Epithelial cell of prostate (primary cell): ENCODE results near the gene TGM5.
"Not testable (repeated sequence)": the region's sequence is repeated elsewhere in the genome, so short reads cannot be mapped to it uniquely, and the experiment has no call there.

Experiments used
- DNase-seq: peaks from one replicate; pipeline ENCODE4 v3.0.0-alpha.2; 2011; ENCODE audit warnings: low read depth, low spot score
- H3K27ac ChIP-seq: fragments of 450-650 bp; 2 replicates; pipeline ENCODE4 v1.5.1; 2017; ENCODE audit warnings: mild to moderate bottlenecking

The TGM5 gene

GRCh38 chr15:43204016-43204901, 62.5 kb downstream of the TGM5 start:
- no peak overlapping the region for H3K27ac ChIP-seq
- no peak for DNase-seq

GRCh38 chr15:43199945-43200488, 66.7 kb downstream of the TGM5 start:
- DNase-seq = no peak

DNA sequence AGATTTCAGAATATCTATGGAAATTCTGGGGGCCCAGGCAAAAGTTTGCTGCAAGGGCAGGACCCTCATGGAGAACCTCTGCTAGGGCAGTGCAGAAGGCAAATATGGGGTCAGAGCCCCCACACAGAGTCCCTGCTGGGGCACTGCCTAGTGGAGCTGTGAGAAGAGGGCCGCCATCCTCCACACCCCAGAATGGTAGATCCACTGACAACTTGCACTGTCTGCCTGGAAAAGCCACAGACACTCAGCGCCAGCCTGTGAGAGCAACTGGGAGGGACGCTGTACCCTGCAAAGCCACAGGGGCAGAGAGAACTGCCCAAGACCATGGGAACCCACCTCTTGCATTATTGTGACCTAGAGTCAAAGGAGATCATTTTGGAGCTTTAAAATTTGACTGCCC, 67.7 kb downstream of the TGM5 start:
- no peak overlapping the region for H3K27ac ChIP-seq
- DNase-seq = no peak

More at GRCh38 chr15:43199945-43200488, 66.7 kb downstream of the TGM5 start:
- H3K27ac ChIP-seq = no peak overlapping the region

DNA sequence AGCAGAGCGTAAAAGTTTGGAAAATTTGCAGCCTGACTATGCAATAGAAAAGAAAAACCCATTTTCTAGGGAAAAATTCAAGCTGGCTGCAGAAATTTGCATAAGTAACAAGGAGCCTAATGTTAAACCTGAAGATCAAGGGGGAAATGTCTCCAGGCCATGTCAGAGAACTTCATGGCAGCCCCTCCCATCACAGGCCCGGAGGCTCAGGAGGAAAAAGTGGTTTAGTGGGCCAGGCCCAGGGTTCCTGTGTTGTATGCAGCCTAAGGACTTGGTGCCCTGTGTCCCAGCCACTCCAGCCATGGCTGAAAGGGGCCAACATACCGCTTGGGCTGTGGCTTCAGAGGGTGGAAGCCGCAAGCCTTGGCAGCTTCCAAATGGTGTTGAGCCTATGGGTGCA, 68.2 kb downstream of the TGM5 start:
- not testable (repeated sequence) for DNase-seq, H3K27ac ChIP-seq

DNA sequence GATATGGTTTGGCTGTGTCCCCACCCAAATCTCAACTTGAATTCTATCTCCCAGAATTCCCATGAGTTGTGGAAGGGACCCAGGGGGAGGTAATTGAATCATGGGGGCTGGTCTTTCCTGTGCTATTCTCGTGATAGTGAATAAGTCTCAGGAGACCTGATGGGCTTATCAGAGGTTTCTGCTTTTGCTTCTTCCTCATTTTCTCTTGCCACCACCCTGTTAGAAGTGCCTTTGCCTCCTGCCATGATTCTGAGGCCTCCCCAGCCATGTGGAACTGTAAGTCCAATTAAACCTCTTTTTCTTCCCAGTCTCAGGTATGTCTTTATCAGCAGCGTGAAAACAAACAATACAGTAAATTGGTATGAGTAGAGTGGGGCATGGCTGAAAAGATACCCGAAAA, 69.0 kb downstream of the TGM5 start:
- not testable (repeated sequence) for DNase-seq, H3K27ac ChIP-seq

GRCh38 chr15:43196760-43197548, 69.8 kb downstream of the TGM5 start:
- no peak for DNase-seq

DNA sequence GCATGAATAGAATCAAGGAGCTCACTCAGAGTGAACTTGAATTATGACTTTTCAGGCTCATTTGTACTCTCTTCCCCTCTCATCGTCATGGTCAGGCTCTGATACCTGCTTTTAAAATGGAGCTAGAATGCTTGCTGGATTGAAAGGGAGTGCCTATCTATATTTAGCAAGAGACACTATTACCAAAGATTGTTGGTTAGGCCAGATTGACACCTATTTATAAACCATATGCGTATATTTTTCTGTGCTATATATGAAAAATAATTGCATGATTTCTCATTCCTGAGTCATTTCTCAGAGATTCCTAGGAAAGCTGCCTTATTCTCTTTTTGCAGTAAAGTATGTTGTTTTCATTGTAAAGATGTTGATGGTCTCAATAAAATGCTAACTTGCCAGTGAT, 71.9 kb downstream of the TGM5 start:
- DNase-seq = no peak
- no peak overlapping the region for H3K27ac ChIP-seq

More at GRCh38 chr15:43196760-43197548, 69.8 kb downstream of the TGM5 start:
- no peak overlapping the region for H3K27ac ChIP-seq

DNA sequence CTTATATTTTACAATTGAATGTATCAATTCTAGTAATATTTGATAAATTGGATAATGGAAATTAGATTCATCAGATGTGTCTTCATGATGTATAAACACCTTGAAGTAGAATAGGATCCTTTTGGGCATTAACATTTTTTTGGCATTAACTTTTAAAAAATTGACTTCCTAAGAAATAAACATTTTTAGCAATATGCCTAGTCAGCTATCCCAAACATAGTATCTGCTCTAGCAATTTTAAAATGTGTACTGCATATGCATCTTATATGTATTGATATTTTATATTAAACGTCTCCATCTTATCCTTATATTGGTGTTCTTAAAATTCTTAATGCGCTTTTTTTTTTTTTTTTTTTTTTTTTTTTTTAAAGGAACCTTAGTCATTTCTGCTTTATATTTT, 73.0 kb downstream of the TGM5 start:
- no peak for DNase-seq
- no peak overlapping the region for H3K27ac ChIP-seq

DNA sequence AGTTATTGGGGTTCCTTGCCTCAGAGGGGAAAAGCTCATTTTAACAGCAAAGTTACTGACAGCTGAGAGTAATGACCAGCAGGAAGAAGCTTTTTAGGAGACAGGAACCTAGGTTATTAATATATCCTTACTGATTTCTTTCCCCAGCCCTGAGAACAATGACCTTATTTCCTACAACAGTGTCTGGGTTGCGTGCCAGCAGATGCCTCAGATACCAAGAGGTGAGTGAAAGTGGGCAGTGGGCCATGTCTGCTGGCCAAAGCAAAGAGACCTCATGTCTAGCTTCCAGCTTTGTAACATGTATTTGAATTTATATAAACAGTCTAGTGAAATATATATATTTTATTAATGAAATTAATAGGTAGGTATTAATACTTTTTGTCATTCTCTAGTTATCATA, 76.5 kb downstream of the TGM5 start:
- no peak for DNase-seq
- H3K27ac ChIP-seq = no peak overlapping the region

- no peak overlapping the region for H3K27ac ChIP-seq
- no peak for DNase-seq
Measured at GRCh38 chr15:43189296-43189695, 77.4 kb downstream of the TGM5 start.

DNA sequence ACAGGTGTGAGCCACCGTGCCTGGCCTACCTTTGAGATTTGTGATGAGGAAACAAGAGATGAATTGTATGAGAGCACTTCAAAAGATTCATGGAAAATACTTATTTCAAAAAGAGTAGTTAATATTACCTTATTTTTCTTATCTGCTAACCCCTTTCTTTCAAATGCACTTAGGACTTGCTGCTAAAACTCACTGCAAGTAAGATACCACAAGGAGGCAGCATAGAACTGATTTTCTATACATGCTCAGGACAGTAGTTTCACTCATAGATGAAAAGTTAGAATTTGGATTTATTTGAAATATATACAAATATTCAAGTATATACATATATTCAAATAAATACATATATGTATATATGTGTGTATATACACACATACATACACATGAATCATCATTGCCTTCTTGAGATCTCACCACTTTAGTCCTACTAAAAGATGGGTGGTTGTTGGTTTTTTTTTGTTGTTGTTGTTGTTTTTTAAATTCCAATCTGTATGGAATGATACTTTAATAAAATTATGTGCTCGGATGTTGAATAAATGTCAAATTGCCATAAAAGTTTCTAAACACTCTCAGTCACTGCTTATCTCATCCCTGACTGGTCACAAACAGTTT, 79.1 kb downstream of the TGM5 start:
- no peak overlapping the region for H3K27ac ChIP-seq
- no peak for DNase-seq

GRCh38 chr15:43186003-43186353, 80.8 kb downstream of the TGM5 start:
- H3K27ac ChIP-seq = peak overlapping the region; percentile 74
- DNase-seq = no peak

GRCh38 chr15:43185157-43186002, 81.3 kb downstream of the TGM5 start, which contains the start of gene CCNDBP1:
Gene CCNDBP1 (plus strand): TSS chr15:43185403. CDS start chr15:43185499, 96 bp downstream.
- H3K27ac ChIP-seq = peak within 1 kb of the TSS; percentile 74
- no peak for DNase-seq

DNA sequence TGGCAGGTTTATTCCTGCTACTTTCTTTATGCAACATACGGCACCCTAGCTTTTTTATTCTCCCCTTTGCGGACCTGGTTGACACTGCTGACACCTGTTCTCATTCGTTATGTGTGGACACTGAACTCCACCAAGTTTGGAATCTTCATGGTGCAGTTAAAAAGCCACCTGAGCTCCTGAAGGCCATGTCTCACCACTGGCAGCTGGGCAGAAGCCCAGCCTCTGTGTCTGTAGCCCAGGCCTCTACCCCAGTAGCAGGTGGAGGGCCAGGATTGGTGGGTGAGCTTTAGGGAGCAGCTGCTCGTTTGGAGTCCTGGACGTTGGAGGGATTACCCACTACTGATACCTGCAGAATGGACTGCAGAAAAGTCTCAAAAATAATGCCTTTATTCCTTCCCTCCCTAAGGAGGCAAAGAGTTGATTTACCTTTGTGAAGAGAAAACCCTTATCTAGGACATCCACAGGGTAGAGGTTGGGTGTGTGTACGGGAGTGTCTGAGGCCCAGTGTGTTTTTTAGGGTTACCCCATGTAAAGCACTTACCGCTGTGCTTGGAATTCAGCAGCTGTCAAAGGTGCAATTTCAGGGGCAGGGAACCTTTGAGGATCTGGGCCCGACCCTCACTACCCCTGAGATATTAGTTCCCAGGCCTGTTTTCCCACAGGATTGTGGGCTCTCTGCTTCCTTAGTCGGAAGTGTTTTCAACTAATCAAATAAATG, 82.2 kb downstream of the TGM5 start:
- peak overlapping the region; percentile 74 for H3K27ac ChIP-seq
- no peak for DNase-seq

- no peak for DNase-seq
- H3K27ac ChIP-seq = peak overlapping the region; percentile 7
Measured at GRCh38 chr15:43183270-43183669, 83.5 kb downstream of the TGM5 start.
